OCI-LY3 (cell line): ENCODE data around the gene DRD5.

Source experiments
- H2AFZ ChIP-seq: fragments of 200-600, 300-600 bp; shearing (Covaris generic); 2 replicates; pipeline ENCODE4 v1.6.0; 2014; ENCODE audit warnings: antibody characterized with exemption, low read depth, low read length
- H3K27ac ChIP-seq: fragments of 200-600, 300-600 bp; sonication (generic); 2 replicates; pipeline ENCODE4 v1.5.1; 2014; ENCODE audit warnings: mild to moderate bottlenecking, low read length, moderate library complexity, mixed read lengths
- H3K27me3 ChIP-seq: fragments of 200-600, 300-600 bp; sonication (generic); 2 replicates; pipeline ENCODE4 v1.6.1; 2014; ENCODE audit warnings: low read depth, low read length, mixed read lengths
- H3K36me3 ChIP-seq: fragments of 200-600, 300-600 bp; sonication (generic); replicated peaks from 2 replicates; pipeline ENCODE3; 2014; ENCODE audit warnings: low read depth, low read length, mixed read lengths
- H3K4me1 ChIP-seq: fragments of 300-600, 200-600 bp; sonication (generic); 2 replicates; pipeline ENCODE4 v1.6.1; 2014; ENCODE audit warnings: low read length, mixed read lengths
- H3K4me2 ChIP-seq: fragments of 200-600, 300-600 bp; sonication (generic); 2 replicates; pipeline ENCODE4 v1.6.1; 2014; ENCODE audit warnings: low read length, mixed read lengths
- H3K4me3 ChIP-seq: fragments of 300-600, 200-600 bp; sonication (generic); 2 replicates; pipeline ENCODE4 v1.5.1; 2014; ENCODE audit warnings: antibody characterized with exemption, mild to moderate bottlenecking, low read length, moderate library complexity
- H3K79me2 ChIP-seq: fragments of 300-600, 200-600 bp; shearing (Covaris generic); 2 replicates; pipeline ENCODE4 v1.6.1; 2014; ENCODE audit warnings: mild to moderate bottlenecking, low read length, mixed read lengths
- H3K9ac ChIP-seq: fragments of 300-600, 200-600 bp; shearing (Covaris generic); 2 replicates; pipeline ENCODE4 v1.6.0; 2014; ENCODE audit warnings: mild to moderate bottlenecking, low read length, moderate library complexity
- H3K9me3 ChIP-seq: fragments of 200-600, 300-600 bp; shearing (Covaris generic); 2 replicates; pipeline ENCODE4 v1.6.1; 2014; ENCODE audit warnings: low read length, mixed read lengths; ENCODE audit not compliant: insufficient read depth
- H4K20me1 ChIP-seq: fragments of 200-600, 300-600 bp; sonication (generic); 2 replicates; pipeline ENCODE4 v1.6.1; 2016; ENCODE audit warnings: low read length, mixed read lengths; ENCODE audit not compliant: insufficient read depth
- EZH2phosphoT487 ChIP-seq: fragments of 200-600 bp; shearing (Covaris generic); IDR thresholded peaks from 2 replicates; pipeline ENCODE4 v1.6.1; 2018; ENCODE audit warnings: antibody characterized with exemption, mixed run types, low read depth
- TF ChIP-seq, protein P1 (sequence below): fragments of 200-600, 300-600 bp; sonication (generic); IDR thresholded peaks from 2 replicates; pipeline ENCODE4 v1.5.1; 2014; ENCODE audit warnings: antibody characterized with exemption, low read length, low read depth

Gene DRD5

DNA sequence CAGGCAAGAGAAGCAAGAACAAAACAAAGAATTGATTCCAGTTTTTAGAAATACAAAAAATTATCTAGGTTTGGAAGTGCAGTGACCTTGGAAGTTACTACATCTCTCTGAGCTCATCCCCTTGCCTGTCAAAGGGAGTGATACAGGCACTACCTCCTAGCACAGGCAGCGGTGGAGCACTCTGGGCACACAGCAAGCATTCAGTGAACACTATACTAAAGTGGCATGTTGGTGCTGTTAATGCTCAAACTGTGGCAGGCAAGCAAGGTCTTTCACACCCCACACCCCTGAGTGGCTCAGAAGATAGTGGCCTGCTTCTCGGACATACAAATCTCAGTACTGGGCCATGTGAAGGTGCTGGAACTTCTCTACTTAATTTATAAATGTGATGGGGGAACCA is 51.2 kb downstream of the DRD5 start:
- Histone ChIP-seq H3K4me3 (no peak overlapping the region), H2AFZ (no peak overlapping the region), H3K27ac (no peak overlapping the region), H3K27me3 (peaks cover 7% of the 10 kb centered on the region; the same call in 1 of the 2 replicates), H3K36me3 (no peaks in the 10 kb centered on the region), H3K79me2 (no peaks in the 10 kb centered on the region), H3K4me1 (no peaks in the 10 kb centered on the region), H4K20me1 (no peaks in the 10 kb centered on the region), H3K4me2 (no peak overlapping the region), H3K9ac (no peak overlapping the region), H3K9me3 (no peaks in the 10 kb centered on the region)
- TF ChIP-seq, protein P1, sequence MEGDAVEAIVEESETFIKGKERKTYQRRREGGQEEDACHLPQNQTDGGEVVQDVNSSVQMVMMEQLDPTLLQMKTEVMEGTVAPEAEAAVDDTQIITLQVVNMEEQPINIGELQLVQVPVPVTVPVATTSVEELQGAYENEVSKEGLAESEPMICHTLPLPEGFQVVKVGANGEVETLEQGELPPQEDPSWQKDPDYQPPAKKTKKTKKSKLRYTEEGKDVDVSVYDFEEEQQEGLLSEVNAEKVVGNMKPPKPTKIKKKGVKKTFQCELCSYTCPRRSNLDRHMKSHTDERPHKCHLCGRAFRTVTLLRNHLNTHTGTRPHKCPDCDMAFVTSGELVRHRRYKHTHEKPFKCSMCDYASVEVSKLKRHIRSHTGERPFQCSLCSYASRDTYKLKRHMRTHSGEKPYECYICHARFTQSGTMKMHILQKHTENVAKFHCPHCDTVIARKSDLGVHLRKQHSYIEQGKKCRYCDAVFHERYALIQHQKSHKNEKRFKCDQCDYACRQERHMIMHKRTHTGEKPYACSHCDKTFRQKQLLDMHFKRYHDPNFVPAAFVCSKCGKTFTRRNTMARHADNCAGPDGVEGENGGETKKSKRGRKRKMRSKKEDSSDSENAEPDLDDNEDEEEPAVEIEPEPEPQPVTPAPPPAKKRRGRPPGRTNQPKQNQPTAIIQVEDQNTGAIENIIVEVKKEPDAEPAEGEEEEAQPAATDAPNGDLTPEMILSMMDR: no peak
- TF ChIP-seq EZH2phosphoT487: no peak

DNA sequence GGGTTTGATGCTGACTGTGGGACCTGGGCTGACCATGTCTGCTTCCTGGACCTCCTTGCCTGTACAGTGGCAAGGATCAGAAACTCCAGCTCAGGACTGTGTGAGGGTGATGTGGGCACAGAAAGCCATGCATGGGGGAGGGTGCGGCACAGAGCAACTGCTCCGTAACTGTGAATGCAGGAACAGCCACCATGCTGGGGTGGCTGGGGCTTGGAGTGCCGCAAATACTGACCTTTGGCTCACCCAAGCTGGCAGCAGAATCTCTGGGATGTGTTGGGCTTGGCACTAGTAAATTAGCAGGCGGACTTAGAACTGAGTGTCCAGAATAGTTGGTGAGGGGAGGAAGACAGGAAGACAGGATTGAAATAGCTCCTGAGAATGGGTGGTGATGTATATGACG is 52.0 kb downstream of the DRD5 start:
- H3K27me3 ChIP-seq: peaks cover 12% of the 10 kb centered on the region; the same call in 1 of the 2 replicates

More for the DNA sequence above, 52.0 kb downstream of the DRD5 start:
- Histone ChIP-seq H3K79me2 (no peaks in the 10 kb centered on the region), H3K4me3 (no peak overlapping the region), H3K36me3 (no peaks in the 10 kb centered on the region), H3K4me1 (no peaks in the 10 kb centered on the region), H3K9ac (no peak overlapping the region), H3K4me2 (no peak overlapping the region), H4K20me1 (no peaks in the 10 kb centered on the region), H2AFZ (no peak overlapping the region), H3K9me3 (no peaks in the 10 kb centered on the region), H3K27ac (no peak overlapping the region)
- TF ChIP-seq EZH2phosphoT487: no peak
- TF ChIP-seq, protein P1: no peak
